ENCODE results near the gene GDPGP1.
"Not testable (repeated sequence)": the region's sequence is repeated elsewhere in the genome, so short reads cannot be mapped to it uniquely, and the experiment has no call there.

The GDPGP1 gene

DNA sequence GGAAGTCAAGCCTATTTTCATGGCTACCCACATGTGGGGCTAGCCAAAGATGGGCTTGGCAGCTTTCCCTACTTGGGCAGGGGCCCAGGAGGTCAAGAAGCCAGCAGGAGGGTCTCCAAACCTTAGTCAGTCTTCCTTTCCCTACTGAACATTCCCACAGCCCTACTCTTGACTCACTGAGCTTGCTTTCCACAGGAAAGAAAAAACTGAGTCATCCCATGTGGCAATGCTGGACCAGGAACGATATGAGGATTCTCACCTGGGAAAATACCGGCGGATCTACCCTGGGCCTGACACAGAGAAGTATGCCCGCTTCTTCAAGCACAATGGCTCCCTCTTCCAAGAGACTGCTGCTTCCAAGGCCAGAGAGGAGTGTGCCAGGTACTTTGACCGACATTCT is 27.8 kb downstream of the GDPGP1 start:
- no peak for DNase-seq (ENCODE audit: low spot score)

DNA sequence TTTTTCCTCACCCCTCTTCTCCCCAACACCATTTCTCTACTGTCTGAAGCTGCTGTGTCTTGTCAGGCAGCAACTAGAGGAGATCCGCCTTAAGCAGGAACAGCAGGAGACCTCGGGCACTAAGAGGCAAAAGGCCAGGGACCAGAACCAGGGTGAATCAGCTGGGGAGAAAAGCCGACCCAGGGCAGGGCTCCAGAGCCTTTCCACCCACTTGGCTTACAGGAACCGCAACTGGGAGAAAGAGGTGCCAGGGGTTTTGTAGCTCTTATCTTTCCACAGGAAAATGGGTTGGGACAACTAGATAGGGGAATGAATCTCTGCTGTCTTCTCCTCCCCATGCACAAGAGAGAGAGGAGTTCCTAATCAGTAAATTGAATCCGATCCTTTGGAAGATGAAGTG is 28.4 kb downstream of the GDPGP1 start:
- DNase-seq (ENCODE audit: low spot score) = no peak

DNA sequence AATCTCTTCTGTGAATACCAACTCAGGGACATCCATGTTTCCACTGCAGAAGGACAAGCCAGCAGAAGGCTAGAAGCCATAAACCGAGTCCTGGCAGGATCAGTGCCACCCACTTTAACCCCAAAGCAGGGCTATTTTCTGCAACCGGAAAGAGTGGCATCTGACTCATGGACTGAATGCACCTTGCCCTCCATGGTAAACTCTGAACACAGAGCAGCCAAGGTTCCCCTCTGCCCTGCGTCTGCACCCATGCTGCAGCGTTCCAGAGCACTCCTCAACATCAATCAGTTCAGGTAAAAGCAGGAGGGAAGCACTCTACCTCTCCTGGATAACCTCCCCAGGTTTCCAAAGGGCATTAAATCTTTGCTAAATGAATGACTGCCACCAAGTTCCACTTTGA is 30.7 kb downstream of the GDPGP1 start:
- no peak for DNase-seq (ENCODE audit: low spot score)

DNA sequence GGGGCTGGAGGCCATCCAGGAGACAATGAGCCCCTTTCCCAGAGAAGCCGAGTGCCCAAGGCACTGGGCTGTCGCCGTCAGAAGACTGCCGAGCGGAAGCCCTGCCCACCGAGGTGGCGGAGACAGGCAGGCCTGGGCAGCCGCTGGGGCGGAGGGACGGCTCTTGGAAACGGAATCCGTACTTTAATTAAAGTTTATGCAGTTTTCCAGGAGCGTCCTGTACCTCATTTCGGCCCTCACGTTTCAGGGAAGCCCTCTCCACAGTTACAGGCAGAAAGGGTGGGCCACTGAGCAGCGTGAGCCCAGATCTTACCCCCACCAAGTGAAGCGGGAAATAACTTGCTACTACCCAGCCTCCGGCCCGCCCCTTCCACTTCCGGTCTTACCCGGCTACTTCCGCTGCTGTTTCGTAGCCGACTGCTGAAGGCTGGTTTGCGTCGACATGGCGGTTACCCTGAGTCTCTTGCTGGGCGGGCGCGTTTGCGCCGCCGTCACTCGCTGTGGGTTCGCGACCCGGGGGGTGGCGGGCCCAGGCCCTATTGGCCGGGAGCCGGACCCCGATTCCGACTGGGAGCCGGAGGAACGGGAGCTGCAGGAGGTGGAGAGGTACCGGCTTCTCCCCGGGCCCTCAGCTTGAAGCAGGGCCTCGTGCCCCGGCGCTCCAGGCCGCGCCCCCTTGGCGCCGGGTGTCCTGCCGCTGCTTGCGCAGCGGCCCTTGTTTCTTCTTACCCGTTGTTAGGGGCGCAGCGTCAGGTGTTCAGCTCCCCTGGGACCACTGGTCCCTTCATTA is 31.5 kb downstream of the GDPGP1 start, which contains the start of gene NGRN:
TSS of gene NGRN (plus strand) at position 402 of the 790 bp plus-strand sequence. CDS start at position 443, 41 bp downstream.
- DNase-seq (ENCODE audit: low spot score) = peak; percentile 89

DNA sequence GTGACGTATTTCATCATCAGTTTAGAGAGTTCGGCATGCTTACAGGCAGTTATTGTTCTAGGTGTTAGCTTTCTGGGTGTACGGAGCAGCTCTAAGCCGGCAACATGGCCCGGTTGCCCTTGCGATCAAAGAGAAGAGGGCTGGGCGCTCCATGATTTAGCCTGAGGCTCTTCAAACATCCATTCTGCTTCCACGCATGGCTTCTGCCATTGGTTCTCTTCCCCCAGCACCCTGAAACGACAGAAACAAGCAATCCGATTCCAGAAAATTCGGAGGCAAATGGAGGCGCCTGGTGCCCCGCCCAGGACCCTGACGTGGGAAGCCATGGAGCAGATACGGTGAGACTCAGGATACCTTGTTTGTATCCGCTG is 32.0 kb downstream of the GDPGP1 start:
- peak; percentile 60 for DNase-seq (ENCODE audit: low spot score)

DNA sequence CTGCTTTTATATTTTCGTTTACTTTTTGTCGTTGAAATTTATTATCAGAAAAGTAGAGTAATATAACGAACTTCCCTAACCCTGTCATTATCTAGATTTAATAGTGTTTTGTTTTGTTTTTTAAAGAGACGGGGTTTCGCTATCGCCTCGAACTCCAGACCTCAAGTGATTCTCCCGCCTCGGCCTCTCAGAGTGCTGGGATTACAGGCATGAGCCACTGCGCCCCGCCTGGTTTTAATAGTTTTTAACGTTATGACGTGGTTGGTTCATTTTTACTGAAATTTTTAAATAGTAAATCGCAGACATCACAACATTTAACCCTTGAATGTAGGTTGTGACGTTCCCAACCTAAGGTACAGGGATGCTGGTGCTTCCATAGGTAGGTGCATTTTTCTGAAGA is 32.5 kb downstream of the GDPGP1 start:
- no peak for DNase-seq (ENCODE audit: low spot score)

DNA sequence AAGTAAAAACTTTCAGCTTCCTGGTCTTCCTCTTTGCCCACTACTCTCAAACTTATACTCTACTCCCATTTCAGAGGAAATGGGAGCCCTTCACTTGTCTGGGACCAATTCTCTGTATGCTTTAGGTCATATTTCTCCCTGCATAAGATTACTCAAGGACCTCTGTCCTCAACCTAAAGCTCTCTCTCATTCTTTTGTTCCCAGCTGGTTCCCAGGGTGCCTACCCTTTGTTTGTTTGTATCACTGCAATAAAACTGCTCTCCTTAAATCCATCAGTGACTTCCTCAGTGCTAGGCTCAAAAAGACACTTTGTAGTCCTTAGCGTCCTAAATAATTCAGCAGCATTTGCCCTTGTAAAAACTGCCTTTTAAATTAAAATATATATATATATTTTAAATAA is 34.4 kb downstream of the GDPGP1 start:
- no peak for DNase-seq (ENCODE audit: low spot score)

DNA sequence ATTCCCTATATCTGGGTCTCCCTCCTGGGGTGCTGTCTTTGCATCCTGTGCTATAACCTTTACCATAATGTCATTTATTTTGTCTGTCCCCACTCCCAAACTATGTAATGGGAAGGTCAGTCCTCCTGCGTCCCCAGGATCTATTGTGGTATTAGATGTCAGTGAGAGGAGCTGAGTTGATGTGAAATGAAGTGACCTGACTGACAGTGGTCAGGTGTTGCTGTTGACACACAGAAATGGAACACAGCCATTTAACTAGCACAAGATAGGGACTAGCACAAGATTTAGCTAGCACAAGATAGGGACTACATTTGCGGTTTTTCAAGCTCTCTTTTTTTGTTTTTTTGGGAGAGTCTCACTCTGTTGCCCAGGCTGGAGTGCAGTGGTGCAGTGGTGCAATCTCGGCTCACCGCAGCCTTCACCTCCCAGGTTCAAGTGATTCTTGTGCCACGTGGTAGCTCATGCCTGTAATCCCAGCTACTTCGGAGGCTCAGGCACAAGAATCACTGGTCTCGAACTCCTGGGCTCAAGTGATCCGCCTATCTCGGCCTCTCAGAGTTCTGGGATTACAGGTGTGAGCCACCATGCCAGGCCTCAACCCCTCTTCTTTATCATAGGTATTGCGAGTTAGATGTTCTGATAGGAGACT is 36.6 kb downstream of the GDPGP1 start:
- DNase-seq (ENCODE audit: low spot score) = no peak

DNA sequence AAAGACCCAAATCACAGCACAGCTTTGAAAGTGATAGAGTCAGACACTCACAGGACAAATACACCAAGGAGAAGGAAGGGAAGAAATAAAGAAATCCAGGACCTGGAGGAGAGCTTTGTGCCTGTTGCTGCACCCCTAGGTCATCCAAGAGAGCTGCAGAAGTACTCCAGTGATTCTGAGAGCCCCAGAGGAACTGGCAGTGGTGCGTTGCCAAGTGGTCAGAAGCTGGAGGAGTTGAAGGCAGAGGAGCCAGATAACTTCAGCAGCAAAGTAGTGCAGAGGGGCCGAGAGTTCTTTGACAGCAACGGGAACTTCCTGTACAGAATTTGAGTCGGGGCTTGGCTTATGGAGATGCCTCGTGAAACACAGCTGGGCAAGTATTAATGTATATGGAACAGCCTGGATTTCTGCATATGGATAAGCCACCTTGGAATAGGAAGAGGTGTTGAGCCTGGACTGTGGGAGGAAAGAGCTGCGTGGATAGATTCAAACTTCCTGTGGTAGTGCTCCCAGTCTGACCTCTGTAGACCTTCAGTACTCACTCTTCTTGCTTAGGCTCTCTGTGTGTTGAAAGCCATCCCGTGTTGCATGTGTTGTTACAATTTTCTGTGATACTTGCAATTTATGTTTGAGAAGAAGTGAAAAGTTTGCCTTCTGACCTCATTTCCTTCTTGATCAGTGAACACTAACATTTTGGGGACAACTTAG is 37.6 kb downstream of the GDPGP1 start:
- DNase-seq (ENCODE audit: low spot score) = no peak

DNA sequence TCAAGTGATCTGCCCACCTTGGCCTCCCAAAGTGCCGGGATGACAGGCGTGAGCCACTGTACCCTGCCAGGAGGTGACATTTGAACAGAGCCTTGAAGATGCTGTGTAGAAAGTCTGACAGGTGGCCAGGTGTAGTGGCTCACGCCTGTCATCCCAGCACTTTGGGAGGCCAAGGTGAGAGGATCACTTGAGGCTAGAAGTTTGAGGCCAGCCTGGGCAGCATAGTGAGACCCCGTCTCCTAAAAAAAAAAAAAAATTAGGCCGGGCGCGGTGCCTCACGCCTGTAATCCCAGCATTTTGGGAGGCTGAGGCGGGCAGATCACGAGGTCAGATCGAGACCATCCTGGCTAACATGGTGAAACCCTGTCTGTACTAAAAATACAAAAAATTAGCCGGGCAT is 44.5 kb downstream of the GDPGP1 start:
- not testable (repeated sequence) for DNase-seq (ENCODE audit: low spot score)

DNA sequence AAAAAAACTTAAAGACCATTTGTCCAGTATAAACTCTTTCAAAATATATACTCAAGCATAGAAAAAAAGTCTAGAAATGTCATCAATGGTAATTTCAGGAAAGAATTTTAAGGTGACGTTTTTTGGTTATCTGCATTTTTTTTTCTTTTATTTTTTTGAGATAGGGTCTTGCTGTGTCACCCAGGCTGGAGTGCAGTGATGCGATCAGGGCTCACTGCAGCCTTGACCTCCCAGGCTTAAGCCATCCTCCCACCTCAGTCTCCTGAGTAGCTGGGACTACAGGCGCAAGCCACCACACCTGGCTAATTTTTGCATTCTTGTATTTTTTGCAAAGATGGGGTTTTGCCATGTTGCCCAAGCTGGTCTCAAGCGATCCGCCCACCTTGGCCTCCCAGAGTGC is 46.7 kb downstream of the GDPGP1 start:
- not testable (repeated sequence) for DNase-seq (ENCODE audit: low spot score)

DNA sequence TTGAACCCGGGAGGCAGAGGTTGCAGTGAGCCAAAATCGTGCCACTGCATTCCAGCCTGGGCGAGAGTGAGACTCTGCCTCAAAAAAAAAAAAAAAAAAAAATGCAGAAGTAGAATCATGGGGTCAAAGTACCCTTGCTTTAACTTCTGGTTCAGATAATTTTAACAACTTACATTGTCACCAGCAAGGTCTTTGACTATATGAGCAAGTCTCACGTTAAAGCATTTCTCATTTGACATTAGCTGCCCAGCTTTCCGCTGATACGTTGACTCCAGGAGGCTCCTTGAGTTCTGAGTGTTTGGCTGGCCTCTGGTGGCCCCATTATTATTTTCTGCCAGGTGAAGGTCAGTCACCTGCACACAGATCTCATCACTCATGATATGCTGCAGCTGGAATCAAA is 47.6 kb downstream of the GDPGP1 start:
- not testable (repeated sequence) for DNase-seq (ENCODE audit: low spot score)

DNA sequence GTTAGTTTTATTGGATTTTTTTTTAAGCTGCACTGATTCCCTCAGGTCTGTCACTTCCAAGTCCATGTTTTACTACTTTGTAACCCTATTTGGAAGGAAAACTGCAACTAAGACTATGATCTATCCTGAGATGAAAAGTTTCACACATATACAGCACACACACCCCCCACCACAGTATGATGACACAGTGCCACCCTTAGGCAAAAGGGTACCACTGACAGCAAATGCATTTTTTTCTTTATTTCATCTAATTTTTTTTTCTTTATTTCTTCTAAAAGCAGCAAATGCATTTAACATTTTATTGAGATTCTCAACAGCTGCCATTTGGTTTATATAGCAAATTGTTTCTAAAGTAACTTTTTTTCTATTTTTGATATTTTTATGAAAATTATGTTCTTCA is 52.7 kb downstream of the GDPGP1 start:
- peak; percentile 41 for DNase-seq (ENCODE audit: low spot score)

DNA sequence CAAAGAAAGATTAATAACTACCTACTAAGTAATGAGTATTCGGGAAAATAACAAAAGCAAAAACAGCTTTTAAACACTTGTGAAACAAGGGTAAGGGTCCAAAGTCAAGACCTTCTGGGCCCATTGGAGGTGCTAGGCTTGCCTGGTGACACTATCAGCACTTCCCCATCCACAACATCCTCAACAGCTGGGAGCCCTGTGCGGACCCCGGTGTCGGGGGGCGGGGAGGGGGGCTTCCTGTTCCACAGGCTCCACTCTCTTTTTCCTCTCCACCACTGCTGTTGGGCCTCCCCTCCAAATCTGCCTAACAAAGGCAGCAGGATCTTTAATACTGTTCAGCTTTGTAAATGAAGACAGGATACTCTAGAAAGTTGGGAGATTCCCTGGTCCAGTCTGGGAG is 53.1 kb downstream of the GDPGP1 start:
- DNase-seq (ENCODE audit: low spot score) = no peak

DNA sequence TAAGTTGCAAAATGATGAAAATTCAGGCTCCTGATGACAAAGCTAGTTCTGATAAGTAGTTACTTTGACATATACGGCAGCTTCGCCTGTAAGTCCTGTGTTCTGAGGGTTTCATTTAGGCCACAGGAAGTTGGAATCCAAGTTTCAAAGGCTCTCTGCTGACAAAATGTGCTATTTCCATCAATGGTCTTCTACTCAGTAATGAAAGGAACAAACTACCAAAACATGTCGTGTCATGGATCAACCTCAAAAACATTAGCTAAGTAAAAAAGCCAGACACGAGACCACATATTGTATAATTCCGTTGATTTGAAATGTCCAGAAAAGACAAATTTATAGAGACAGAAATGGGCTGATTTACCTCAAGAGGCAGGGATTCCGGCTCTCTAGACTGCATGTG is 53.9 kb downstream of the GDPGP1 start:
- no peak for DNase-seq (ENCODE audit: low spot score)

DNA sequence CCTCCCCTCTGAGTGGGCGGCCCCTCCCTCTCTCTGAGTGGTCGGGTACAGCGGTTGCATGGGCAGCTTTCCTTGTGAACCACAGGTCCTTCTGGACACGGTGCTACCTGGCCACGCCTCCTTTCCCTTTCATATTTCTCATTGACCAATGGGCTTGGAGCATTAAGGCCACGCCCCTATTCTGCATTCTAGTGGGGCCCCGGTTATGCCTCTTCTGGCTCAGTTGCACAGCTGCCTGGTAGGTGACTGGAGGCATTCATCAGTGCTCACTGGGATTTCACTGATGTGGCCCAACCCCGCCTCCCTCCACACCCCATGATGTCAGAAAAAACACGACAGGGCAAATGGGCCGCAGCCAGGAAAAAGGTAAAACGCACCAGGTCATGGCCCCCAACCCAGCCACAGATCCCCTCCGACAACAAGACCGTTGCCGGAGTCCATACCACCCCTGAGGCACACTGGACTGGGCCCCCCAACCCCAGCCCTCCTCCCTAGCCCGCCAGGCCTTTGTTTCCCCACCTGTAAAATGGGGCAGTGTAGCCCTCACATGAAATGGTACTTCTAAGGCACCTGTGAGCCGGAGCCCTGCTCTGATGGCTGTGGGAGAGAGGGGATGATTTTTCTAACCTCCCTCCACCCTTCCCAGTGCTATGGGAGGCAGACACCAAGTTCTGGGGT is 57.8 kb downstream of the GDPGP1 start:
- no peak for DNase-seq (ENCODE audit: low spot score)

DNA sequence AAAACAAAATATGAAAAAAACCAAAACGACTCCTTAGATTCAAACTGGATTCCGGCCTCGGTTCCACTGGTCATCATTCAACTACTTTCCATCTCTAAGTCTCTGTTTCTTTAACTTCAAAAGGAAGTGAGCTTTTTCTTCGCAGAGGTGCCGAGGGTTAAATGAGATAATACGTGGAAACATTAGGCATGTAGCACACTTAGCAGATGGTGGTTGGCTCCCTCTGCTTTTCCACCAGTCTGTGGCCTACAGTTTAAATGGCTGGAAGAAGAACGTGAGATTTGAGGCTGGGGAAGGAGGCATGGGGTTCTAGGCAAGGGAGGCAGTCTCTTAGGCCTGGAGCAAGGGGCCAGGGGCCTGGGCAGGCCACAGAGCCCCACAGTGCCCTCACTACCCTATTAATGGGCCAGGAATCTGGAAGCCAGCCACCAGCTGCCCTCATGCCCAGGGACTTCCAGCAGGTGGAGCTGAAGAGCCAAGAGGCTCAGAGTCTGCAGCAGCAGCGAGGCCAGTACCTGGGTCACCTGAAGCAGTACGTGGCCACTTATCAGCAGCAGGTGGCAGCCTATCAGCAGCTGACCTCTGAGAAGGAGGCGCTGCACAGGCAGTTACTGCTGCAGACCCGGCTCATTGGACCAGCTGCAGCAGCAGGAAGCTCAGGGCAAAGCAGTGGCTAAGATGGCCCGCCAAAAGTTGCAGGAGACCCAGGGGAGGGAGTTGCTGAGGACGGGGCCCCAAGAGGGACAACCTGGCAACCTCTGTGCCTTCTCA is 59.2 kb downstream of the GDPGP1 start:
- DNase-seq (ENCODE audit: low spot score) = peak; percentile 61

DNA sequence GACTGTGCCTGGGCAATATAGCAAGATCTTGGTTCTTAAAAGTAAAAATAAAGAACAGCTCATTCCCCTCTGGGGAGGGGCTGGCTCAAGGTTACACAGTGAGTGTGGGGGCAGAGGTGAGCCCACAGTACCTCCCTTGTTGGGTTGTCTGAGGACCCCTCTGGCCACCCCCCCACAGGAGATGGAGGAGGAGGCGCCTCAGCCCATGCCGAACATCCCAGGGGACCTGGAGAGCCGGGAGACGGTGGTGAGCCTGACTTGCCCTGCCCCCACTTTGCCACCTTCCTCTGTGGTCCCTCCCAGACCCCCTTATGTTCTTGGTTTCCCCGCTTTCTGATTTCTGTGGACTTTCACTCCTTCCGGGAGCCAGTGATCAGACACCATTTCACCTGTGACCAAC is 60.1 kb downstream of the GDPGP1 start:
- no peak for DNase-seq (ENCODE audit: low spot score)

DNA sequence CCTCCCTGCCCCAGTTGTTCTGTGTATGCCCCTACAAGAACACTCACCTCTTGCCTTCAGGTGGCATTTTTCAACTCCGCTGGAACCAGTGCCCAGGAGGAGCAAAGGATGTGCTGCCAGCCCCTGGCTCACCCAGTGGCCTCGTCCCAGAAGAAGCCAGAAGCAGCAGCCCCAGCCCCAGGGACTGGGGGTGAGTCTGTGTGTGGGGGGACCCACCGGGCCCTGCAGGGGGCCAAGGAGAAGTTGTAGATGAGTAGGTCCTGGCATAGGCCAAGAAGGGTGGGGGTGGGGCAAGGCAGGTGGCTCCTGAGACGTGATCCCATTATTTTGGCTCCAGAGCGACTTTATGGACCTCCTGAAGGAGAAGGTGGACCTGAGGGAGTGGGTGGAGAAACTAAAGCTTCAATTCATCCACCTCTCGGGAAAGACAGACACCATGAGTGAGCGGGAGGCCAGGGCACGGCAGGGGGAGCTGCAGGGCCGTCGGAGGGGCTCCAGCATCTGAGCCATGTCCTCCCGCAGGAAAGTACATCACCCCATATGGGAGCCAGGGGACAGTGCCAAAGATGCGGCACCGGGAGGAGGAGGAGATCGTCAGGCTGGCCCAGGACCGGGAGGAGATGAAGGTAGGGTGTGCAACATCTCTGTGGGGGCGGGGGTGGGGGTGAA is 60.7 kb downstream of the GDPGP1 start:
- no peak for DNase-seq (ENCODE audit: low spot score)

DNA sequence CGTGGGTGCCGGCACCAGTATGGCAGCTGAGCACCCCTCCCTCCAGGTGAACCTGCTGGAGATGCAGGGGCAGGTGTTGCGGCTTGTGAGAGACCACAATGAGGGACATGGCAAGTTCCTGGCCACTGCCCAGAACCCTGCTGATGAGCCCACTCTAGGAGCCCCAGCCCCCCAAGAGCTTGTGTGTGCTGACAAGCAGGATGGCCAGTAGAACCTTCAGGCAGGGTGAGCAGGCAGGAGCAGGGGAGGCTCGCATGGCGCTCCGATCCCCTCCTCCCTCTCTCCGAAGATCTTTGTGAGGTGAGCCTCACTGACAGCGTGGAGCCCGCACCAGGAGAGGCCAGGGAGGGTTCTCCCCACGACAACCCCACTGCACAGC is 61.2 kb downstream of the GDPGP1 start:
- no peak for DNase-seq (ENCODE audit: low spot score)

Measured in HuH-7.5 (cell line).